Epithelial cell of esophagus (primary cell): ENCODE measurements around the gene CCDC167.
A peak's percentile ranks its signal among the peaks of the same experiment; 100 is the strongest.

Experiments used
- DNase-seq: peaks from one replicate; pipeline ENCODE4 v3.0.0; 2010; ENCODE audit warnings: low read depth
- H3K4me3 ChIP-seq: 2 replicates; pipeline ENCODE4 v1.5.1; 2011; ENCODE audit warnings: mild to moderate bottlenecking, low read length, control low read depth
- TF ChIP-seq, protein P1 (sequence below): IDR thresholded peaks from 2 replicates; pipeline ENCODE4 v1.5.1; 2011; ENCODE audit warnings: low read depth, mild to moderate bottlenecking, low read length, control low read depth, inconsistent platforms; ENCODE audit not compliant: insufficient read depth; ENCODE audit errors: missing control alignments

The CCDC167 gene

DNA sequence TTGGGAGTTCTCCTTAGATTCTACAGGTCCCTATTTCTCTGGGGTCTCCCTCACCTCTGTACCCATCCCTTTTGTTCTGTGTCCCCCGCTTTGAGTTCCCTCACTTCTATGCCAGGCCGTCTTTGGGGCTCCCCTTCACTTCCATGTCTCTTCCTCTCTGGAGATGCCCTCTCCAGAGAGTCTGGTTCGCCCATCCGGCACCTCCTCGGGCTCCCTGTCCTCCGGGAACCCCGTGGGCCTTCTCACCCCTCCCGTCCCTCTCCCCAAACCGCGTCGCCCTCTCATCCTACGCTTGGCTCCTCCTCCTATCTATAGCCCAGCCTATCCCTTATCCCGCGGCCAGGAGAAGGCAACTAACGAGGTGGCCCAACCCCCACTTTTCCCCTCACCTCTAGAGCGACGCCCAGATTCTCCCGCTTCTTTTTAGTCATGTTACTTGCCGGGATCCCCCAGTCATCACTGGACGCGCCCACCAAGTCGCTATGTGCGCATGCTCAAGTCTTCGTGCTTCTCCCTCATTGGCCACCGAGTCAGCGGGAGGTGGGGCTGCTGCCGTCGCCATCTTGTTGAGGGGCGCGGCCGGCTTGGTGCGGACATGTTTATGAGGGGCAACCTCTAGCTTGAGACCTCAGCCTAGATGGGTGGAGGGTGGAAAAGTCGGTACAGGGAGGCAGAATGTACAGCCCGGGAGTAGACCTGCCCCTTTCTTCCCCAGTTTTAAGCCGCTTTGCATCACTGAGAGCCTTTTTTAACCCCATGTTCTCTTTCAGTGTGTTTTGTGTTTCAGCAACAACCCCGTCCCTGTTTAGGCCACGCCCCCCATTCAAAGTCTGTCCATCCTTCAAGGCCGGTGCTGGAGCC, at the start of gene CCDC167:
Gene CCDC167, minus strand, starts transcription at position 461 of the 861 bp plus-strand sequence. Its CDS starts 30 bp downstream, at position 431.
- DNase-seq, result peak; percentile 96
- TF ChIP-seq, protein P1, sequence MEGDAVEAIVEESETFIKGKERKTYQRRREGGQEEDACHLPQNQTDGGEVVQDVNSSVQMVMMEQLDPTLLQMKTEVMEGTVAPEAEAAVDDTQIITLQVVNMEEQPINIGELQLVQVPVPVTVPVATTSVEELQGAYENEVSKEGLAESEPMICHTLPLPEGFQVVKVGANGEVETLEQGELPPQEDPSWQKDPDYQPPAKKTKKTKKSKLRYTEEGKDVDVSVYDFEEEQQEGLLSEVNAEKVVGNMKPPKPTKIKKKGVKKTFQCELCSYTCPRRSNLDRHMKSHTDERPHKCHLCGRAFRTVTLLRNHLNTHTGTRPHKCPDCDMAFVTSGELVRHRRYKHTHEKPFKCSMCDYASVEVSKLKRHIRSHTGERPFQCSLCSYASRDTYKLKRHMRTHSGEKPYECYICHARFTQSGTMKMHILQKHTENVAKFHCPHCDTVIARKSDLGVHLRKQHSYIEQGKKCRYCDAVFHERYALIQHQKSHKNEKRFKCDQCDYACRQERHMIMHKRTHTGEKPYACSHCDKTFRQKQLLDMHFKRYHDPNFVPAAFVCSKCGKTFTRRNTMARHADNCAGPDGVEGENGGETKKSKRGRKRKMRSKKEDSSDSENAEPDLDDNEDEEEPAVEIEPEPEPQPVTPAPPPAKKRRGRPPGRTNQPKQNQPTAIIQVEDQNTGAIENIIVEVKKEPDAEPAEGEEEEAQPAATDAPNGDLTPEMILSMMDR, result no peak
- peak within 1 kb of the TSS; percentile 82 for H3K4me3 ChIP-seq

DNA sequence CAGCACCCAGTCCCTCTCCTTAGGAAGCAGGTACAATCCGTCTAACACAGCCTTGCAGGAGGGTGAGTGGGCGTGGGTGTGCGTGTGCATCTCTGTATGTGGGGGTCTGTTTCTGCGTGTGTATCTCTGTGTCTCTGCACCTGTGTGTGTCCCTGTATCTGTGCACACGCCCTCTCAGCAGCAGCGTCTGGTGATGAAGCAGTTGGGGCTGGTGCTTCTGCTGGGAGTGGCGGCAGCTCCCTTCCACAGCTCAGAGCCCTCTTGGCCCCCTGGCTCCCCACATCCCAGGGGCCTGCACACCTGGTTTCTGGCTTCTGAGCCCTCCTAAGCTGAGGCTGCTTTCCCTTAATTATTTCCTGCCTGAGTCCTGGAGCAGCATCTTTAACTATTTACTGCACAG, 49.5 kb upstream of the CCDC167 start:
- DNase-seq, result no peak
- no peak overlapping the region for H3K4me3 ChIP-seq
- TF ChIP-seq, protein P1, result no peak

DNA sequence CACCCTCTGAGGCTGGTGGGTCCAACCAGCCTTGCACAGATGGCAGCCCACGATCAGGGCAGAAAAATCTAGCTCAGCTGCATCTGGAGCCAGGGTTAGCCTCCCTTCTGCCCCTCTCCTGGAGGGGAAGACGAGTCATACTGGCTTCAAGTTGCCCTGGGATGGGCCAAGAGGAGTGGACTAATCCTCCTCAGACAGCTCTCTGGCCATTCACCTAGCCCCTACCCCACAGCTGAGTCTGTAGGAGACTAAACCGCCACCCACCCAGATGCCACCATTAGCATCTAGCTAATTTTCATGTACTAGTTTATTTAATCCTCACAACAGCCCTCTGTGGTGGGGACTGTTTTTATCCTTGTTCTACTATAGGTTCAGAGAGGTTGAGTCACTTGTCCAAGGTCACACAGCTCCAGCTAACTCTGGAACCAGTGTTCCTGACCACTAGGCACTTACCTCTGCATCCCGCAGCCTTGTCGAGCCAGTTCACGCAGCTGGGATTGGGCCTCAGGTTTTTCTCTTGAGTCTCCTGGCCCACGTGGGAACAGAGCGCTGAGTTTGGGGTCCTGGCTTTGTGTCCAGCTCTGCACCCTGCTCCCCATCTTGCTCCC, 48.5 kb upstream of the CCDC167 start:
- DNase-seq, result no peak
- TF ChIP-seq, protein P1, result no peak
- no peak overlapping the region for H3K4me3 ChIP-seq

DNA sequence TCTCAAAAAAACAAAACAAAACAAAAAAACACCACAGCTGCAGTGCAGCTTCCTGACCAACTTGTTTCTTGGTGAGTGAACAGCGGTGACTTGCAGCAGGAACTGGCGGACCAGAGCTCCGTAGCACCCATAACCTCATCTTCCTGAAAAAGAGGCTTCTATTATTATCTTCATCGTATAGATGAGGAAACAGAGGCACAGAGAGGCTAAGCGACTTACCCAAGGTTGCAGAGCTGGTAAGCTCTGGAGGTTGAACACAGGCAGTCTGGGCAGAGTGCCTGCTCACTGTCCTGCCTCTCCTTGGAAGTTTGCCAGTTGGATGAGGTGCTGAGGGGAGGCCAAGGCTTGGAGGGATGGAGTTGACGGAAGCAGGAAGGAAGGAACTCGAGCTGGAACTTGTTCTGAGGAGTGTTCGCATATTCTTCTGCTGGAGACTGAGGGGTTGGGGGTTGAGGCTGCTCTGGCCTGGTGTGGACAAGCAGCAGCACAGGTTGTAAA, 47.9 kb upstream of the CCDC167 start:
- DNase-seq, result peak; percentile 91
- TF ChIP-seq, protein P1, result no peak
- H3K4me3 ChIP-seq, result no peak overlapping the region

DNA sequence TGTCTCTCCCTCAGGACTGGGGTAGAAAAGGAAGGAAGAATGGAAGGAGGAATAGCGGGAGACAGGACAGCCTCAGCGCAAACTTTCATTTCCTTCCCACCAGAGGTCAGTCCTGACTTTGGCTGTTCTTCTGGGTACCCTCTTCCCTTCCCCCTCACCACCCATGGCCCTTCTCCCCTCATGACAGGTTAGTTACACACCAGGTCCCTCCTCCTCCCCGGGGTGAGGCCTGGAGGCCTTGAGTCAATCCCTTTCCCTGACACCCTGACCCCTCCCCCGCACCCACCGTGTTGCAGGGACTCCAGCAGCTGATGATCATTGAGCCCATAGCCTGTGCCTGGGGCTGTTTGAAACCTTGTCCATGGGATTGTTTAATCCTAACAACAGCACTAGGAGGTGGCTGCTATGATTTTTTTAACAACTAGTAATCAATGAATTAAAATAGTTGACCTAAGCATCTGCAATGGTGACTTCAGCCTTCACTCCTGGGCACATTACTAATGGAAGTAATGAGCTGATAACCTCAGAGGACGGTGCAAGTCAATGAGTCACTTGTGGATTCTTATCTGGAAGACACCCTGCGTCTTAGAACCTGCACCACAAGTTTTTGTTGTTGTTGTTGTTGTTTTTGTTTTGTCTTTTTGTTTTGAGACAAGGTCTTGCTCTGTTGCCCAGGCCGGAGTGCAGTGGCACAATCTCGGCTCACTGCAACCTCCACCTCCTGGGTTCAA, 46.6 kb upstream of the CCDC167 start:
- TF ChIP-seq, protein P1, result no peak
- H3K4me3 ChIP-seq, result no peak overlapping the region
- DNase-seq, result no peak

DNA sequence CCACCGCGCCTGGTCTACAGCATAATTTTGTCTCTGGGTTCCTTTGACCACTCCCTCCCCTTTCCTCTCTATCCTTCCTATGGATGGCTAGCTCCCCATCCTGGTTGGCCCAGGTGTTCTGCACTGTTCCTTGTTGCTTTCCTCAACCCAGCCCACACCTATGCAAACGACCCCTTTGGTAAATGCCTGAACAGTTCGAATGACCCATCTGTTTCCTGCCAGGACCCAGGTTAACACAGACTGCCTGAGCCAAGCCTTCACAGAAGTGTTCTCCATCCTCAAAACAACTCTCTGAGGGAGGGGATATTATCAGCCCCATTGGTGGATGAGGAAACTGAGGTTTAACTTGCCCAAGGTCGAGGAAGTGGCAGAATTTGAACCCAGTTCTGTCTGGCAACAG, 44.8 kb upstream of the CCDC167 start:
- TF ChIP-seq, protein P1, result no peak
- H3K4me3 ChIP-seq, result no peak overlapping the region
- no peak for DNase-seq
